ENCODE measurements around the gene ATP9A.
A peak's percentile ranks its signal among the peaks of the same experiment; 100 is the strongest.

The ATP9A gene

GRCh38 chr20:51625105-51625504 is 143.1 kb downstream of the ATP9A start:
- Histone ChIP-seq H3K4me1 (ENCODE audit: low read depth, poor library complexity, severe bottlenecking) (peaks cover 8% of the 10 kb centered on the region), H3K36me3 (ENCODE audit: insufficient read depth) (no peaks in the 10 kb centered on the region), H3K4me3 (IDR thresholded peaks at IDR 0.05; ENCODE audit: insufficient read depth, low read depth, low read length) (no peak overlapping the region), H3K9ac (no peak overlapping the region), H2AFZ (ENCODE audit: low read depth) (no peak overlapping the region), H3K27me3 (ENCODE audit: insufficient read depth, low read depth) (no peaks in the 10 kb centered on the region), H4K20me1 (ENCODE audit: insufficient read depth) (no peaks in the 10 kb centered on the region), H3K79me2 (ENCODE audit: insufficient read depth, low read depth) (no peaks in the 10 kb centered on the region), H3K27ac (no peak overlapping the region), H3K4me2 (no peak overlapping the region)
- TF ChIP-seq CTCF (conservative IDR thresholded peaks at IDR 0.05; ENCODE audit: low read depth, low read length): no peak

- Histone ChIP-seq H3K27me3 (ENCODE audit: insufficient read depth, low read depth) (no peaks in the 10 kb centered on the region), H3K36me3 (ENCODE audit: insufficient read depth) (no peaks in the 10 kb centered on the region), H3K79me2 (ENCODE audit: insufficient read depth, low read depth) (no peaks in the 10 kb centered on the region), H4K20me1 (ENCODE audit: insufficient read depth) (no peaks in the 10 kb centered on the region), H3K4me1 (ENCODE audit: low read depth, poor library complexity, severe bottlenecking) (peaks cover 16% of the 10 kb centered on the region), H3K9ac (no peak overlapping the region), H3K4me2 (peak overlapping the region; percentile 40; the same call in 1 of the 2 replicates), H3K4me3 (IDR thresholded peaks at IDR 0.05; ENCODE audit: insufficient read depth, low read depth, low read length) (no peak overlapping the region), H3K27ac (no peak overlapping the region), H2AFZ (ENCODE audit: low read depth) (peak overlapping the region; percentile 66)
- peak; percentile 94 for TF ChIP-seq CTCF (conservative IDR thresholded peaks at IDR 0.05; ENCODE audit: low read depth, low read length)
These were observed 143.9 kb downstream of the ATP9A start for GRCh38 chr20:51624157-51624731.

GRCh38 chr20:51623255-51623654 is 144.9 kb downstream of the ATP9A start:
- Histone ChIP-seq H3K27ac (no peak overlapping the region), H3K4me1 (ENCODE audit: low read depth, poor library complexity, severe bottlenecking) (peaks cover 18% of the 10 kb centered on the region), H2AFZ (ENCODE audit: low read depth) (no peak overlapping the region), H3K9ac (no peak overlapping the region), H3K4me3 (IDR thresholded peaks at IDR 0.05; ENCODE audit: insufficient read depth, low read depth, low read length) (no peak overlapping the region), H3K36me3 (ENCODE audit: insufficient read depth) (no peaks in the 10 kb centered on the region), H3K27me3 (ENCODE audit: insufficient read depth, low read depth) (no peaks in the 10 kb centered on the region), H3K4me2 (no peak overlapping the region), H4K20me1 (ENCODE audit: insufficient read depth) (no peaks in the 10 kb centered on the region), H3K79me2 (ENCODE audit: insufficient read depth, low read depth) (no peaks in the 10 kb centered on the region)
- TF ChIP-seq CTCF (conservative IDR thresholded peaks at IDR 0.05; ENCODE audit: low read depth, low read length): no peak

GRCh38 chr20:51622004-51622874 is 146.0 kb downstream of the ATP9A start:
- no peaks in the 10 kb centered on the region for H3K36me3 ChIP-seq (ENCODE audit: insufficient read depth)
- H2AFZ ChIP-seq (ENCODE audit: low read depth): no peak overlapping the region
- no peak overlapping the region for H3K27ac ChIP-seq
- no peaks in the 10 kb centered on the region for H3K27me3 ChIP-seq (ENCODE audit: insufficient read depth, low read depth)
- H4K20me1 ChIP-seq (ENCODE audit: insufficient read depth): no peaks in the 10 kb centered on the region
- no peak overlapping the region for H3K4me3 ChIP-seq (IDR thresholded peaks at IDR 0.05; ENCODE audit: insufficient read depth, low read depth, low read length)
- no peak overlapping the region for H3K4me2 ChIP-seq
- H3K9ac ChIP-seq: no peak overlapping the region
- H3K4me1 ChIP-seq (ENCODE audit: low read depth, poor library complexity, severe bottlenecking): peaks cover 18% of the 10 kb centered on the region
- H3K79me2 ChIP-seq (ENCODE audit: insufficient read depth, low read depth): no peaks in the 10 kb centered on the region
- no peak for TF ChIP-seq CTCF (conservative IDR thresholded peaks at IDR 0.05; ENCODE audit: low read depth, low read length)

Data from KMS-11 (cell line).